GM21576 (cell line): ENCODE data around the gene AHI1.
"Not testable (repeated sequence)": the region's sequence is repeated elsewhere in the genome, so short reads cannot be mapped to it uniquely, and the experiment has no call there.

Experiments used
- ATAC-seq: cut with Tn5 transposase; IDR thresholded peaks from one replicate; pipeline ENCODE4 v1.9.1; 2021; ENCODE audit warnings: mild to moderate bottlenecking, moderate library complexity; ENCODE audit not compliant: unreplicated experiment

Gene AHI1

GRCh38 chr6:135402311-135402710 lies 95.2 kb downstream of the AHI1 start:
- no peak for ATAC-seq

- ATAC-seq = no peak
Measured at GRCh38 chr6:135397172-135397952, 100.2 kb downstream of the AHI1 start.

GRCh38 chr6:135395136-135395535 lies 102.4 kb downstream of the AHI1 start:
- ATAC-seq = no peak

- no peak for ATAC-seq
Measured at GRCh38 chr6:135393289-135393688, 104.3 kb downstream of the AHI1 start.

GRCh38 chr6:135390458-135390857 lies 107.1 kb downstream of the AHI1 start:
- no peak for ATAC-seq

- no peak for ATAC-seq
Measured at GRCh38 chr6:135385299-135385698, 112.2 kb downstream of the AHI1 start.

- no peak for ATAC-seq
Measured at GRCh38 chr6:135383766-135384165, 113.8 kb downstream of the AHI1 start.

GRCh38 chr6:135383301-135383700 lies 114.2 kb downstream of the AHI1 start:
- ATAC-seq = no peak

GRCh38 chr6:135382182-135382628 lies 115.3 kb downstream of the AHI1 start:
- ATAC-seq = peak; percentile 84

- no peak for ATAC-seq
Measured at GRCh38 chr6:135380793-135381192, 116.7 kb downstream of the AHI1 start.

GRCh38 chr6:135379647-135380046 lies 117.9 kb downstream of the AHI1 start:
- no peak for ATAC-seq

- no peak for ATAC-seq
Measured at GRCh38 chr6:135372758-135373157, 124.8 kb downstream of the AHI1 start.

- not testable (repeated sequence) for ATAC-seq
Measured at GRCh38 chr6:135363622-135364021, 133.9 kb downstream of the AHI1 start.

- no peak for ATAC-seq
Measured at GRCh38 chr6:135362124-135362523, 135.4 kb downstream of the AHI1 start.

- no peak for ATAC-seq
Measured at GRCh38 chr6:135360222-135360621, 137.3 kb downstream of the AHI1 start.

- no peak for ATAC-seq
Measured at GRCh38 chr6:135358985-135359384, 138.6 kb downstream of the AHI1 start.

GRCh38 chr6:135358251-135358821 lies 139.2 kb downstream of the AHI1 start:
- no peak for ATAC-seq

- ATAC-seq = no peak
Measured at GRCh38 chr6:135354407-135354806, 143.1 kb downstream of the AHI1 start.

GRCh38 chr6:135353113-135353512 lies 144.4 kb downstream of the AHI1 start:
- ATAC-seq = no peak

GRCh38 chr6:135351635-135352034 lies 145.9 kb downstream of the AHI1 start:
- ATAC-seq = no peak

GRCh38 chr6:135347887-135348286 lies 149.7 kb downstream of the AHI1 start:
- no peak for ATAC-seq

GRCh38 chr6:135346747-135347146 lies 150.8 kb downstream of the AHI1 start:
- ATAC-seq = no peak

- ATAC-seq = no peak
Measured at GRCh38 chr6:135344526-135344925, 153.0 kb downstream of the AHI1 start.
